GM18526 (cell line): ENCODE data around the gene PPP1R3E.

Source experiments
- POLR2A ChIP-seq: IDR thresholded peaks from 3 replicates; pipeline ENCODE4 v1.6.1; 2011; ENCODE audit not compliant: insufficient read length; ENCODE audit errors: extremely low read depth

PPP1R3E gene

DNA sequence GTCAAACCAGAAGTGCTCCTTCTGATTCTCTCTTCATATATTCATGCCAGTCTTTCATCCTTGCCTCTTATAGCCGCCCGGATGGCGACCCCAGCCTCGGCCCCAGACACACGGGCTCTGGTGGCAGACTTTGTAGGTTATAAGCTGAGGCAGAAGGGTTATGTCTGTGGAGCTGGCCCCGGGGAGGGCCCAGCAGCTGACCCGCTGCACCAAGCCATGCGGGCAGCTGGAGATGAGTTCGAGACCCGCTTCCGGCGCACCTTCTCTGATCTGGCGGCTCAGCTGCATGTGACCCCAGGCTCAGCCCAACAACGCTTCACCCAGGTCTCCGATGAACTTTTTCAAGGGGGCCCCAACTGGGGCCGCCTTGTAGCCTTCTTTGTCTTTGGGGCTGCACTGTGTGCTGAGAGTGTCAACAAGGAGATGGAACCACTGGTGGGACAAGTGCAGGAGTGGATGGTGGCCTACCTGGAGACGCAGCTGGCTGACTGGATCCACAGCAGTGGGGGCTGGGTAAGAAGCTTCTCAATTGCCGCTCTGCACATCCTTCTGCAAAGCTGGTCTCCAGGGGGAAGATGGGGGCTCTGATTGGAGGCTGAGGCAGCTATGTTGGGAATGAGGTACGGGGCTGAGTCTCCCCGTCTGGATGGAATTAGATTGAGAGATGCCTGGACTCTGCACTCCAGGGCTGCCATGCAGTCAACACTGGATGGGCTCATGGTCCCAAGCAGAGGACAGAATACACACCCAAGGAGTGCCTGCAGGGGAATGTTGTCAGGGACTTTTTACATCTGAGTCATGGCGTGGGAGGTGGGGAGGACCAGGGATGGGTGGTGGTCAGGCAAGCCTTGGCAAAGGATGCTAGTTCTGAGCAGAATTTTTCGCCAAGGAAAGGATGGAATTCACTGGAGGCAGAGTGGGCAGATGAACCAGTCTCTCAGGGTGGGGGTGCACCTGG lies 5.3 kb upstream of the PPP1R3E start:
- no peak for TF ChIP-seq POLR2A

GRCh38 chr14:23307146-23307530 lies 4.5 kb upstream of the PPP1R3E start:
- no peak for TF ChIP-seq POLR2A

DNA sequence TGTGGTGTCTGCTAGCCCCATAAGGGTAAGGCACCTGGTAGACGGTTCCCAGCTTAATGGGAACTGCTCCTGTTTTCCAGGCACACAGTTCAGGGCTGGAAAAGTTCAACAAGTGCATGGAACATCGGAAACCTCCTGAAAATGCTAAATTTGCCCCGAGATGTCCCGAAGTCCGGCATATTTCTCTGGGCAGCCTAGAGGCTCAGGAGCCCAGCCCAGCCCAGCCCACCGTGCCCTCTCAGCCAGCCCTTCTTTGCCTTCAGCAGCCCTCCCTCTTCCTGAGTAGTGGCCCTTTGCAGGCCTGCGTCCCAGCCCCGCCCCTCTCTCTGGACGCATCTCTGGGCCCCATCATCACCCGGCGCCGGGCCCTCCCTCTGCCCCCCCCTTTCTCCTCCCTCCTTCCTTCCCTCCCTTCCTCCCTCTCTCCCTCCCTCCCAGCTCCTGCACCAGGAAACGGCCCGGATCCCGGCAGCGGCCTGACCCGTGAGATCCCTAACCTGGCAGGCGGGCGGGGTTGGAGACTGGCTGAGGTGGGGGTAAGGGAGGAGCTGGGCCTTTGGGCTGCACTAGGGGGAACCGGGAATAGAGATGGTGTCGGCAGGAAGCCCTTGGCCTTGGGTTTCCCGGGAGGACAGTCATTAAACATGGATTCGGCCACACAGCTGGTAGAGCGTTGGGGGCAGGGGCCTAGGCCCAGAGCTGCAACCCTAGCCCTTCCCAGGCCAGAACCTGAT lies 3.9 kb upstream of the PPP1R3E start, which contains the start of gene BCL2L2:
Gene BCL2L2 (plus strand): TSS at position 422 of the 734 bp plus-strand sequence. CDS start 935 bp downstream, outside the sequence.
- peak; percentile 77 for TF ChIP-seq POLR2A

GRCh38 chr14:23301969-23302289 lies 730 bp downstream of the PPP1R3E start:
- TF ChIP-seq POLR2A: peak; percentile 73

DNA sequence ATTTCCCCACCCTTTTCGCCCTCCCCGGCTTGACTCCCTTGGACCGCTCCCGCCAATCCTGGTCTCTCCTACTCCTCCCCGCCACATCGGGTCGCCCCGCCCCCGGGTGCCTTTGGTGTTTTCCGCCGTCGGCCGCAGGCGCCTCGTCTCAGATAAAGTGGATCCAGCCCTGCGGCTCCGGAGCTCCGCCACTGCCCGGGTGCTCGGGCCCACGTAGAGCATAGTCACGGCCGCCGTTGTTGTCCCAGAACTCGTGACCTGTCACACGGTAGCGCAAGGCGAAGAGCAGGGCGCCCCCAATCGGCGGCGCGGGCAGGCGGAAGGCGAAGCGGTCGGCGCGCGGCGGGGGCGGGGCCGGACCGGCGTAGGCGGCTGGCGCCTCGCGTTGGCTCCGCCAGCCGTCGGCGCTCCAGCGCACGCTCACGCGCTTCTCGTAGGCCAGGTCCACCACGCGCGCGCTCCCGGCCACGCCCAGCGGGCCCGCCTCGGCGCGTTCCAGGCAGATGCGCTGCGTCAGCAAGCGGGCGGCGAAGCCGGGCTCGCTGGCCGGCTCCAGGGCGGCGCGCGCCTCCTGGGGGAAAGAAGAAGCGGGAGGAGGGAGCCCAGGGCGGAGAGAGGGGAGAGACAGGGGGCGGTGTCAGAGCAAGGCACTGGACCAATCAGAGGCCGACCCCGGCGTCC lies 1.2 kb downstream of the PPP1R3E start:
- TF ChIP-seq POLR2A: peak; percentile 63

- no peak for TF ChIP-seq POLR2A
Measured at GRCh38 chr14:23300687-23301223, 1.9 kb downstream of the PPP1R3E start.

DNA sequence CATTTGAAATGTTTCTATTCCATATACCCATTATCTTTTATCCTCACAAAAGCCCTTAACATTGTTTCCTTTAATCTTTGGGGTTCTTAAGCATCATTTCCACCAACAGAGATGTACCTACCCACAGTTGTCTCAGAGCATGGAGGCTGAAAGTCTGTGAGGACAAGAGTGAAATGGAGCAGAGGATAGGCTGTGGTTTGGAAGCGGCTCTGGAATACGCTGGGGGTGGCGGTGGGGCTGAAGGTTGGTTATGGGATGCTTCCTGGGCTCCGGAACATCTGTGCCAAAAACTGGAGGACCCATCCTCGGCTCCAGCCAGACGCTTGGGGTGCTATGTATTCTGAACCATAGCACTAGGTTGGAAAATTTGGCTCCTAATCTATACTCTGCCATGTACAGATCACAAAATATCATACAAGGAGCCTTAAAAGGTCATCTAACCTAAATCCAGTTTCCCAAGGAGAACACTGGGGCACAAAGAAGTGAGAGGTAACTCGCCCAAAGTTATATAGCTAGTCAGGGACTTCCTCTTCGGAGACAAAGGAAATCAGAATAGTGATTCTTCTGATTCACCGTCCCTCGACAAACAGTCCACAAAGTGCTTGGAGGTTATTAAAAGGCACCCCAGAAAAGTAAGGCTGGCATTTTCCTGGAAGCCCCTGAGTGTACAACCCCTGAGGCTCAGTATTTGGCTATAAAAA lies 2.5 kb downstream of the PPP1R3E start:
- TF ChIP-seq POLR2A: no peak

DNA sequence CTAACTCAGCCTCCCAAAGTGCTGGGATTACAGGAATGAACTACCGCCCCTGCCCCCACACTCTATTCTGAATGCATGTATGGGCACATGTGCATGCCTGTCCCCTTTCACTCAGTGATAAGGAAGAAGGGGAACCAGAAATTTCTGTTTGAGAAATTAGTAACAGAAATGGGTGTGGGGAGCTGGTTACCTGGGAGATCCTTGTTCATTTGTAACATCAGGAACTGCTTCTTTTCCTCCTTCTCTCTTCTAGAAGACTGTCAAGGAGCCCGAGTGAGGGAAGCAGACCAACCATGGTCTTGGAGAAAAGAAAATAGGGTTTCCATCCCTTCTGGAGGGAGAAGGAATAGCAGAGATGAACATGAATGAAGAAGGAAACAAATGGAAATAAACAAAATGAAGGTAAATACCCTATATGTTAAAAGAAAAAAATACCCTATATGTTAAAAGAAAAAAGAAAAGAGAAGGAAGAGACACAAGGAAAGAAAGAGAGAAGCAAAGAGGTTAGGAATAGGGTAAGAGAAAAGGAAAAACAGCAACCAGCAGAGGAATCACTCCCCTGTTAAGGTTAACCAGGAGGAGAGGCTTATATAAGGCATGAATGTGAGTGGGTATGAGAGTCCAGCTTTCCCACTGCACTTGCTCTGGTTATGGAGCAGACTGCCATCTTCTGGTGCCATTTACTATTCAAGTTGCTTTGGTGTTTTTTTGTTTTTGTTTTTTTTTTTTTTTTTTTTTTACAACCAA lies 3.3 kb downstream of the PPP1R3E start:
- no peak for TF ChIP-seq POLR2A

GRCh38 chr14:23297611-23298277 lies 4.9 kb downstream of the PPP1R3E start:
- TF ChIP-seq POLR2A: no peak

GRCh38 chr14:23297096-23297495 lies 5.6 kb downstream of the PPP1R3E start:
- TF ChIP-seq POLR2A: no peak

DNA sequence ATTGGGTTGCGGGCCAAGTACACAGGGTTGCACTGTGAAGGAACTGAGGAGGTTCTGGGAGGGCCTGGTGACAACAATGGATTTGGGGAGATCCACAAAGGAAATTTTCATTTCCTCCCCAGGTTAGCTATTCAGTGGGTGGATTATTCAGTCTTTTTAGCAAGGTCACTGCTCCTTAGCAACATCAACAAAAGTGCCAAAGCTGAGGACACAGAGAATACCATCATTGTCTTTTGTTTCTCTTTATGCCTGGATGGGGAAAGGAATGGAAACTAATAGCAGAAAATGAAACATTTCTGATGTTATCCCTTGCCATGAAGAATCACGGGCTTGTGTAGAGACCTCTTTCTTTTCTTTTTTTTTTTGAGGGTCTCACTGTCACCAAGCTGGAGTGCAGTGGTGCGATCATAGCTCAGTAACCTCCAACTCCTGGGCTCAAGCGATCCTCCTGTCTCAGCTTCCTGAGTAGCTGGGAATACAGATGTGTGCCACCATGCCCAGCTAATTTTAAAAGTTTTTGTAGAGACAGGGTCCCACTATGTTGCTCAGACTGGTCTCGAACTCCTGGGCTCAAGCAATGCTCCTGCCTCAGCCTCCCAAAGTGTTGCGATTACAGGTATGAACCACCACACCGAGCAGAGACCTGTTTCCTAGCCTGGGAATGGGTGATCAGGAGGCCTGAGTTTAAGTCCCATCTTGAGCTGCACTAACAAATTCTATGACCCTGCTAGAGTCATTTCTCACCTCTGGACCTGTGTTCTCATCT lies 6.5 kb downstream of the PPP1R3E start:
- no peak for TF ChIP-seq POLR2A

GRCh38 chr14:23294734-23295561 lies 7.7 kb downstream of the PPP1R3E start:
- no peak for TF ChIP-seq POLR2A
